ENCODE data around the gene CAP2.

The CAP2 gene

GRCh38 chr6:17588011-17588410, 194.6 kb downstream of the CAP2 start:
- DNase-seq, result no peak

DNA sequence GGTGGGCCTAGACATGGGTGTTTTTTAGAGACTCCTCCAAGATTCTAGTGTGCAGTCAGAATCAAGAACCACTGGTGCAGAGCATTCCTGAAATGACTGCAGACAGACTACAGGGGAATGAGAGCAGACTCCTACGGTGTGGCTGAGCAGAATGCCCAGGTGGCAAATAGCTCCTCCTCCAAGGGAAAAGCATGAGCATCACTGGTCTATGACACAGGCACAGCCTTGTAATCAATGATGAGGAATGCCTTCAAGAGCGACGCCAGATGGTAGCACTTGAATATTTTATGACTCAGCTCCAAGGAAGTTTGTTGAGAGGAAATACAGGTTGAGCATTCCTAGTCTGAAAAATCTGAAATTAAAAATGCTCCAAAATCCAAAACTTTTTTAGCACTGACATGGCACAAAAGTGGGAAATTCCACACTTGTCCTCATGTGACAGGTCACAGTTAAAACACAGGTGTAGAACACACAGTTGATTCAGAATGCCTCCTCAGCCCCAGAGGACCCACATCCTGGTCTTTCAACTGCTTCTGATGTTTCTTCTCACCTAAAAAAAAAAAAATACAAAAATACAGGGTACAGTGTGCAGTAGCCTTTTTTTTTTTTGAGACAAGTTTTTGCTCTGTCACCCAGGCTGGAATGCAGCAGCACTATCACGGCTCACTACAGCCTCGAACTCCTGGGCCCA, 196.2 kb downstream of the CAP2 start:
- peak; percentile 92 for DNase-seq

DNA sequence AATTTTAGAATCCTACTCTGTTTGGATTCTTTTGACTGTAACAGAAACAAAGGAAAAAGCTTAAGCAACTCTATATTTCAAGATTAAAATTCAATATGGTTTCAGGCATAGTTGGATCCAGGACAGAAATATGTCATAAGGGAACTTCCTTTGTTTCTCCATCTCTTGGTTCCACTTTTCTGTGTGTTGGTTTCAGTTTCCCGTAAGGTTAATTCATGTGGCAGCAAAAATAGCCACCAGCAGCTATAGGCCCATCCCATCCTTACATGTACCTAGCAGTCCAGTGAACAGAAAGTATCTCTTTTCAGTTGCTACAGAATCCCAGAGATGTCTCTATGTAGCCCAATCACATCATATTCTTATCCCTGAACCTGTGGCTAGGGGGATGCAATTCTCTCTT, 197.9 kb downstream of the CAP2 start:
- DNase-seq, result no peak

DNA sequence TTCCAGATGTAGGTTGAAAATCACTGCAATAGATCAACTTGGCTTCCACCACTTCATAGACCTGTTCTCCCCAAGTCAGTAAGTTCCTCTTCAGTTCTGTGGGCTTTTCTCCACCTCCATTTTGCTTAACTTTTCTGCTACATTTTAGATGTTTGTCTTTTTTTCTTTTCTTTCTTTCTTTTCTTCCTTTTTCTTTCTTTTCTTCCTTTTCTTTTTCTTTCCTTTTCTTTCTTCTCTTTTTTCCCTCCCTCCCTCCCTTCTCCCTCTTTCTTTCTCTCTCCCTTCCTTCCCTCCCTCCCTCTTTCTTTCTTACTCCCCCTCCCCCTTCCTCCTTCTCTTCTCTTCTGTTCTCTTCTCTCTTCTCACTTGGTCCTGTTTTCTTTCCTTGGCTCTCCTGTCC, 199.9 kb downstream of the CAP2 start:
- no peak for DNase-seq

DNA sequence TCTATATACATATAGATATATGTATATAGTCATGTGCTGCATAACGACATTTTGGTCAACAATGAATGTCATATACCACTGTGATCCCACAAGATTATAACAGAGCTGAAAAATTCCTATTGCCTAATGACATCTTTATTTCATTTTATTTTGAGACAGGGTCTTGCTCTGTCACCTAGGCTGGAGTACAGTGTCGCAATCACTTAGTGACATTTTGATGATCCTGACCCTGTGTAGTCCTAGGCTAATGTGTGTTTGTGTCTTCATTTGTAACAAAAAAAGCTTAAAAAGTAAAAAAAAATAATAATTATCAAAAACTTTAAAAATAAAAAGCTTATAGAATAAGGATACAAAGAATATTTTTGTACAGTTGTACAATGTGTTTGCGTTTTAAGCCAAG, 202.7 kb downstream of the CAP2 start:
- DNase-seq, result no peak

GRCh38 chr6:17599877-17600526, 206.6 kb downstream of the CAP2 start, which contains the start of gene FAM8A1:
TSS of gene FAM8A1 (plus strand) at chr6:17600302. CDS start at chr6:17600410, 108 bp downstream.
- peak; percentile 93 for DNase-seq

DNA sequence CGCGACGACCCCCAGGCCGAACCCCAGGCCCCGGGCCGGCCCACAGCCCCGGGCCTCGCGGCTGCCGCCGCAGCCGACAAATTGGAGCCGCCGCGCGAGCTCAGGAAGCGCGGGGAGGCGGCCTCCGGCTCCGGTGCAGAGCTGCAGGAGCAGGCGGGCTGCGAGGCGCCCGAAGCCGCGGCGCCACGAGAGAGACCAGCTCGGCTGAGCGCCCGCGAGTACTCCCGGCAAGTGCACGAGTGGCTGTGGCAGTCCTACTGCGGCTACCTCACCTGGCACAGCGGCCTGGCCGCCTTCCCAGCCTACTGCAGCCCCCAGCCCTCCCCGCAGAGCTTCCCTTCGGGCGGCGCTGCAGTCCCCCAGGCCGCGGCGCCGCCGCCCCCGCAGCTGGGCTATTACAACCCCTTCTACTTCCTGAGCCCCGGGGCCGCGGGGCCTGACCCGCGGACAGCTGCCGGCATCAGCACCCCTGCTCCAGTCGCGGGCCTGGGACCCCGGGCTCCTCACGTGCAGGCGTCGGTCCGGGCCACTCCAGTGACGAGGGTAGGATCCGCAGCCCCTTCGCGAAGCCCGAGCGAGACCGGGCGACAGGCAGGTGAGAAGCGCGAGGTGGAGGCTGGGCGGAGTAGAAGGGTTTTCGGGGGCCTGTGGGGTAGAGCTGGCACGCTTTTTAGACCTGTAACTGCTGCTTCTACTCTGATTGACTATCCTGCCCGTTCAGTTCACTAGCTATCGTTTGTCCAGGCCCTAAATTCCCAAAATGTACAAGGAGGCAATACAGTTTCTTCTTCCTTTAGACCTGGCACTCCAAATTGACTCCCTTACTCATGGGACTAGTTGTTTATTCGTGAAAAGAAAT, 207.4 kb downstream of the CAP2 start:
- peak; percentile 26 for DNase-seq

DNA sequence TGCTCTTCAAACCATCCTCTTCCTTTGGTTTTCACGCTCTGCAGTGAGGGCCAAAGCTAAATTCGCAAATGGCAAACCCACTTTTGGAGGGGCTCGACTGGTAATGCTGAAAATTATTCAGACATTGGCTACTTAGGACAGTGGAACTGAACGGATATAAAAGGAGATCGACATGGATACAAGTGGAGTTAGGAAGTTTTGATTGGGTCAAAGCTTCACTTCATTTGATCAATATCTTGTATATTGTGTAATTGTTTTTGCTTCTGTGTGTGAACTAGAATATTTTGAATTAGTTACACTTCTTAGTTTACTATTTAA, 207.9 kb downstream of the CAP2 start:
- DNase-seq, result no peak

GRCh38 chr6:17602888-17603287, 209.5 kb downstream of the CAP2 start:
- DNase-seq, result no peak

GRCh38 chr6:17606606-17607005, 213.2 kb downstream of the CAP2 start:
- no peak for DNase-seq
